CD4-positive, alpha-beta T cell treated with Interleukin-15 for 1 hour (primary cell): ENCODE results near the gene COPS7B.

Experiments
- DNase-seq: peaks from one replicate; pipeline ENCODE4 v3.0.0-alpha.2; 2020

COPS7B gene

GRCh38 chr2:231786917-231787292 lies 660 bp downstream of the COPS7B start:
- DNase-seq = no peak

GRCh38 chr2:231791107-231791506 lies 4.9 kb downstream of the COPS7B start:
- no peak for DNase-seq

GRCh38 chr2:231794383-231794782 lies 8.1 kb downstream of the COPS7B start:
- DNase-seq = no peak

GRCh38 chr2:231795525-231796327 lies 9.5 kb downstream of the COPS7B start:
- no peak for DNase-seq

- DNase-seq = no peak
Observed at GRCh38 chr2:231800493-231801091, 14.3 kb downstream of the COPS7B start.

- no peak for DNase-seq
Observed at GRCh38 chr2:231803501-231804138, 17.4 kb downstream of the COPS7B start.

- no peak for DNase-seq
Observed at GRCh38 chr2:231807020-231807419, 20.8 kb downstream of the COPS7B start.

- no peak for DNase-seq
Observed at GRCh38 chr2:231810905-231811304, 24.7 kb downstream of the COPS7B start.

- no peak for DNase-seq
Observed at GRCh38 chr2:231816327-231817026, 30.2 kb downstream of the COPS7B start.

- no peak for DNase-seq
Observed at GRCh38 chr2:231819447-231820042, 33.3 kb downstream of the COPS7B start.

GRCh38 chr2:231820786-231821303 lies 34.6 kb downstream of the COPS7B start:
- no peak for DNase-seq

- no peak for DNase-seq
Observed at GRCh38 chr2:231821908-231822307, 35.7 kb downstream of the COPS7B start.

- DNase-seq = no peak
Observed at GRCh38 chr2:231853105-231853504, 66.9 kb downstream of the COPS7B start.

- DNase-seq = no peak
Observed at GRCh38 chr2:231854616-231855125, 68.4 kb downstream of the COPS7B start.

- no peak for DNase-seq
Observed at GRCh38 chr2:231856959-231857358, 70.7 kb downstream of the COPS7B start.
